Activated CD4-positive, alpha-beta T cell treated with anti-CD3 and anti-CD28 coated beads, Interleukin-2, amount 50 U/mL, for 4 hours (primary cell): ENCODE results near the gene PAQR5.
"Not testable (repeated sequence)": the region's sequence is repeated elsewhere in the genome, so short reads cannot be mapped to it uniquely, and the experiment has no call there.

ENCODE experiments used
- DNase-seq, 2 experiments: peaks; one replicate each; pipeline ENCODE4 v3.0.0-alpha.2; 2020

Gene PAQR5

DNA sequence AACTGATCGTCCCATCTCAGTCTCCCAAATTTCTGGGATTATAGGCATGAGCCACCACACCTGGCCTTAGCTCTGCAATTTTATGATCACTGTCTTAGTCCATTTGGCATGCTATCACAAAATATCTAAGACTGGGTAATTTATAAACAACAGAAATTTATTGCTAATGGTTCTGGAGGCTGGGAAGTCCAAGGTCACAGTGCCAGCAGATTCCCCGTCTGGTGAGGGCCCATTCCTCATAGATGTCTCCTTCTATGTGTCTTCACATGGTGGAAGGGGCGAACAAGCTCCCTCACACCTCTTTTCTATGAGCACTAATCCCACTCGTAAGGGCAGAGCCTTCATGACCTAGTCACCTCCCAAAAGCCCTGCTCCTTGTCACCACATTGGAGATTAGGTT lies 60.1 kb downstream of the PAQR5 start:
- DNase-seq, result no peak

DNA sequence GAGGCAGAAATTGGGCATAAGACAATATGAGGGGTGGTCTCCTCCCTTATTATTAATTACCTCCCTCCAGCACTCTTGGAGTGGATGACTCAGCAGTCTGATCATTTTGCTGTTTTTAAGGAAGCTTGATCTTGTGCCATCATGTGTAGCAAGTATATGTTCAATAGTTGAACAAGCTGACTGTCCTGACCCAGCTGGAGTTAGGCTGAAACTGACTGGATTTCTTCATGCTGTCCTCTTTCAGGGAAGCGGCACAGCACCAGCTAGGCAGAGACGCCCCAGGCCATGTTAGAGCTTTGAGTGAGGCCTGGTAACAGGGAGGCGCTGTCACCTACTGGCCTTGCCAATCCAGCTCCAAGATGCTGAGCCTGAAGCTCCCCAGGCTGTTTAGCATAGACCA lies 61.0 kb downstream of the PAQR5 start:
- no peak for DNase-seq

DNA sequence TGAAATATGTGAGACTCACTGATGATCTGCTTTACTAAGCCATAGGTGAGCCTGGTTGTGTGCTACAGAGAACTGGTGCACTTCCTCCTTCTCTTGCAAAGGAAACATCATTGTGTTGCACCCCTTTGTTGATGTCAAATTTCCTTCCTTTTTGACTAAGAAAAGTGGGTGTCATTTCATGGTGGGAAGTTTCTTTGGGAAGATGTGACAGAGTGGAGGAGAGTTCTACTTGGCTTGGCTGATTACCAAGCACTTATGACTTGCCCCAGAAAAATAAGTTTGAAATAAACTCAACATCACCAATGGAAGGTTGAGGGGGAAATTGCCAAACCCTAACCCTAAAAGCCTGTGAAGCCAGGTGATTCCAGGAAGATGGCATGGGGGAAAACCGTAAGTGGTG lies 61.9 kb downstream of the PAQR5 start:
- DNase-seq, result no peak

DNA sequence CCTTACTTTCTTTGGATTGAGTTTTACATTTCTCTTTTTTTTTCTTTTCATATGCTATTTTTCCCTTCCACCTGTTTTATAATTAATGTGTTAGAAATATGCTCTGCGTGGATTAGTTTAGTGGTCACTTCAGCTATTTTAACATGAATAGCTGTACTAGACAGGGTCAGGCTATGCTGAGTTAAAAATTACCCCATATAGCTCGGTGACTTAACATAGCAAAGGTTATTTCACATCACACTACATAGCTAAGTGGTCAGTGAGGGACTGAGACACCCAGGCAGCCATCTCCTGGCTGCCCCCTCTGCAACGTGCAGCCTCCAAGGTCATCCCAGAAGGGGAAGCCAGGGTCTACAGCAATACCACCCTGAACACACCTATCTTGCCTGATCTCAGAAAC lies 68.5 kb downstream of the PAQR5 start:
- DNase-seq, result no peak

DNA sequence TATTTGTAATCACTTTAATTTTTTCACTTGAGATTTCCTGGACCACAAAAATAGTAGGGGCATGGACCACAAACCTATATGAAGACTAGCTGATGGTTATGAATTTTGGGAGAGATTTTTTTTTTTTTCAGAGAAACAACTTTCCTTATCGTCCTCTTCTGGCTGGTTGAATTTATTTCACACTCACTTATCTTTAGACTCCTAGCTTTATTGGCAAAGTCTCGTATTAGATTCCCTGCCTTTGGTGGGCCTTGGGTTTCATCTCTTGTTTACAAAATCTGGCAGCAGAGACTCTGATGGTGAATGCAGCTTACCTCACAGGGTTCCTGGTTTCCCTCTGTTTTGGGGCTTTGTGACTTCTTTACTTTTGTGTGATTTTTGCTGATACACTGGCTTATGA lies 70.9 kb downstream of the PAQR5 start:
- DNase-seq, result no peak

DNA sequence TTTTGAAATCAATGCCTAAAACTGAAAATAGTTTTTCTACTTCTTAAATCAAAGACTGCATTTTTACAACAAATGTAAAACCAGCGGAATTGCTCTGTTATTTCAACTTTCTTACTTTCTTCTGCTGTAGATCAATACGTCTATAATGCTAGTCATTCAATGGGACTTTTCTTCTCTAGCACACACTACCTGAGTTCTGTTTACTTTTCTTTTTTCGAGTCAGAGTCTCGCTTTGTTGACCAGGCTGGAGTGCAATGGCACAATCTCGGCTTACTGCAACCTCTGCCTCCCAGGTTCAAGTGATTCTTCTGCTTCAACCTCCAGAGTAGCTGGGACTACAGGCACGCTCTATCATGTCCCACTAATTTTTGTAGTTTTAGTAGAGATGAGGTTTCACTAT lies 74.7 kb downstream of the PAQR5 start:
- DNase-seq, result no peak

DNA sequence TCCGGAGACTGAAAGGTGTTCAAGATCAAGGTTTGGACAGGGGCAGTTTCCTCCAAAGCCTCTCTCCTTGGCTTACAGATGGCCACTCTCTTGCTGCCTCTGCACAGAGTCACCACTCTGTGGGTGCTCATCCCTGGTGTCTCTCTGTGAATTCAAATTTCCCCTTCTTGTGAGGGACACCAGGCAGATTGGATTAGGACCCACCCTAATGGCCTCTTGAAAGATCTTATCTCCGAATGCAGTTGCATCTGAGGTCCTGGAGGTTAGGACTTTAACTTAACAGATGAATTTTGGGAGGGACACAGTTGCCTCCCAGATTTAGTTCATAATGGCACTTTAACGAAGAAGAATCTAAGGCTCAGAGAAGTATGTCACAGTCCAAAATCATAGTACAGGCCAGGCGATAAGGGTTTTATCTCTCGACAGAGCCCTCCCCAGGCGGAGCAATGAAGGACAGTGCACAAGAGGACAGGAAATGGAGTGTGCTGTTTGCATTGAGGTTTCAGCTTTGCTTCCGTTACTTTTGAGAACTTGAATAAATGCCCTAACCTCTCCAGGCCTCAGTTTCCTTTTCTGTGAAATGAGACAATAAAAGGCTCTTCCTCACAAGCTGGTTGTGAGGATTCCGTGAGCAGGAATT lies 76.6 kb downstream of the PAQR5 start:
- DNase-seq, result no peak

DNA sequence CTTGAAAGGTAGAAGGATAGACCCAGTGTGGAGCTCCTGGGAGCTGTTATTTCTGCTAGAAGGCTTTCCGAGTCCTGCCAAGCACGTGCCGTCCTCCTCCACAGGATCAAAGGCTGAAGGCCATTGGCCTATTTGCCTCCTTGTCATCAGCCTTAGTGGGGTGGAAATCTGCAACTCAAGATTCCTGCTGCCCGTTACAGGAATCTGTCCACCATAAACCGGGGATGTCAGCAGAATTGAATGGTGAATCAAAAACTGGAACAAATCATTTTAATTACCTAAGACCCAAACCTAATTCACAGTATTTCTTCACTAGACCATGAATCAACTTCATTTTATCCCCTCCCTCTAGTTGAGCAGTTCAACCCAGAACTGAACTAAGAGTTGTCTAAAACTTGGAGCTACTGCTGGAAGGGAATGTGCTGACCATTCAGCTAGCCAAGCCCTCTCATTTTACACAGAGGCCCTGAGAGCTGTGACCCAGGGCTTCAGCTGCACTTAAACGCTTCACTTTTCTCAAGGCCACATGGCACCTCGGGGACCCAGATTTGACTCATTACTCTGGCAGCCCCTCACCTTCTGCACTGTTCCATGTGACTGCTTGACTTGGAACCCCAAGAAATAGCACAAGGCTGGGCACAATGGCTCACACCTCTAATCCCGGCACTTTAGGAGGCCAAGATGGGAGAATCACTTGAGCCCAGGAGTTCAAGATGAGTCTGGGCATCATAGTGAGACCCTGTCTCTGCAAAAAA lies 78.7 kb downstream of the PAQR5 start:
- no peak for DNase-seq

DNA sequence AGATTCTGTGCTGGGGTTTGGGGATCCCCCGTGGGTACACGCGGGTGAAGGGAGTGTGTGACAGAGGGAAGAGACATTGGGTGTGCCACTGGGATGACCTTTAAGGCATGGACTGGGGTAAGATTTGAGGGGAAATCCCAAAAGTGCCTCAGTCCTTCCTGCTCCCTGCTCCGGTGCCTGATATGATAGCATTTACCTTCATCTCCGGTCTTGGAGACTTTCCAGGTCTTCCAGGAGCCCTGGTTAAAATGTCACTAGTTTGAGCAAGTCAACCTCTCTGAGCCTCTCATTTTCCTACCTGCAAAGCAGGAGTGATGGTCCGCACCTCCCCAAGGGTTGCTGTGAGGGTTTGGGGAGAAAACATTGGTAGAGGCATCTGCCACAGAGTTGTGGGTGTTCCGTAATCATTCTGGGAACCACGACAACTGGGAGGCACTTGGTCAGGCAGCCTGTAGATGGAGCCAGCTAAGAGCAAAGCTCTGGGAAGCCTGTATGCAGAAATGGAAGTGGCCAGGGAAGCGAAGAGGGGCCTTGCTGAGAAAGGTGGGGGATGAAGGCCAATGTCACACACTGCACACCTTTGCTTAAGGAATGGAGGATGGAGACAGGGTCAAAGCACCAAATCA lies 81.5 kb downstream of the PAQR5 start:
- DNase-seq, result no peak

DNA sequence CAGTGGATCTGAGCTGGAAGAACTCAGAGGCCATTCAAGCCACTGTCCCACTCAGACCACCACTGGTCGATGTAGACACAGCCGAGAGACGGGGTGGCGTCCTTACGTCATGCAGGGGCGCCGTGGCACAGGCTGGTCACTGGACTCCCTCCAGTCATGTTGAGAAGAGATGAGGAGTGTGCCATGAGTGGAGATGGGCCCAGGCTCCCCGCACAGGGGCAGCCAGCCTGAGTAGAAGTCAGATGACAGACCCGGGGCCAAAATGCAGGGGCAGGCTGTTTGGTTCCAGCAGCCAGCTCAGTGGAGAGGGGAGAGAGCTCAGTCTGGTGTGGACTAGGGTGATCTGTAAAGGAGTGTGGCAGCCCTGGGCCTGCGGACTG lies 82.0 kb downstream of the PAQR5 start:
- no peak for DNase-seq

DNA sequence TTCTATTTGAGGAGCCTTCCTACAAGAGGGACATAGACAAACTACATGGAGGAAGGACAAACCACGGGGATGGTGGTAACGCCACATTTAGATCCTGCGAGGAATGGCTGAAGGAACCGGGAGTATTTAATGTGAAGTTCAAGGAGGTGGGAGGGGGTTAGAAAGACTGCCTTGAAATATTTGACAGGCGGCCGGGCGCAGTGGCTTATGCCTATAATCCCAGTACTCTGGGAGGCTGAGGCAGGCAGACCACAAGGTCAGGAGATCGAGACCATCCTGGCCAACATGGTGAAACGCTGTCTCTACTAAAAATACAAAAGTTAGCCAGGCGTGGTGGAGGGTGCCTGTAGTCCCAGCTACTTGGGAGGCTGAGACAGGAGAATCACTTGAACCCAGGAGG lies 83.5 kb downstream of the PAQR5 start:
- not testable (repeated sequence) for DNase-seq

DNA sequence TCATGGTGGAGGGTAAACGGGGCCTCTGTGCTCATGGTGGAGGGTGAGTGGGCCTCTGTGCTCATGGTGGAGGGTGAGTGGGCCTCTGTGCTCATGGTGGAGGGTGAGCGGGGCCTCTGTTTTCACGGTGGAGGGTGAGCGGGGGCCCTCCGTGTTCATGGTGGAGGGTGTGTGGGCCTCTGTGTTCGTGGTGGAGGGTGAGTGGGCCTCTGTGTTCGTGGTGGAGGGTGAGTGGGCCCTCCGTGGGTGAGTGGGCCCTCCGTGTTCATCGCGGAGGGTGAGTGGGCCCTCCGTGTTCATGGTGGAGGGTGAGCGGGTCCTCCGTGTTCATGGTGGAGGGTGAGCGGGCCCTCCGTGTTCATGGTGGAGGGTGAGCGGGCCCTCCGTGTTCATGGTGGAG lies 85.4 kb downstream of the PAQR5 start:
- DNase-seq, result not testable (repeated sequence)

DNA sequence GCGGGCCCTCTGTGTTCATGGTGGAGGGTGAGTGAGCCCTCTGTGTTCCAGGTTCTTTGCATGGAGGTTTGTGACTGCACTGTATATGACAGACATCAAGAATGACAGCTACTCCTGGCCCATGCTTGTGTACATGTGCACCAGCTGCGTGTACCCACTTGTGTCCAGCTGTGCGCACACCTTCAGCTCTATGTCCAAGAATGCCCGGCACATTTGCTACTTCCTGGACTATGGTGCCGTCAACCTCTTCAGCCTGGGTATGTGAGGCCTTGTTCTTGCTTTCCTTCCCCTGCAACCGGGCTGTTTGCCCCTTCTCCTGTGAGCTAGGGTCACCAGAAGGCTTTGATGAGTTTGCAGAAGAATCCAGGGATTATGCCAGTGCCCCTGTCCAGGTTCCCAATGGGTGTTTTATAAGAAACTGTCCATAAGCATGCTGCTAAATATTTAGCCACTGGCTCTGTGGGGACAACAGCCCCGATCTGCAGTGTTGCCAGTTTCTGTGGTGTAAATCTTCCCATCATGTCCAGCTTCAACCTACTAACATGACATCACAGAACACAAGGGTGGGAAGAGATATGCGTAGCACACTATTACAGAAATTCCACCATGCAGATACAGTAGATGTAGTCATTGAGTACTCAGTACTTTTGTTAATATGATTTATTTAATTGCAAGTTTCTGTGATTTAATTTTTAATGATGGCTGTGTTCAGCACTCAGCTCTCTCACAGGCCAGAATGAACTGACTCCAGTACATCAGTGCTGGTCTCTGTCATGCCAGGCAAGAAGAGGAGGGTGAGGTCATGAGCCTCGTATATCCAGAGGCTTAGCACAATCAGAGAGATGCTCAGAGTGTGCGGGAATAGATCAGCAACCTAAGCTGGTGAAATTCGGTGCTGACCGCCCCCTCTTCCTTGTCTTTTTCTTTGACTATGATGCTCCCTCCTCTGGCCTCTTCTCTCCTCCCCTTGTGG lies 86.2 kb downstream of the PAQR5 start:
- no peak for DNase-seq

DNA sequence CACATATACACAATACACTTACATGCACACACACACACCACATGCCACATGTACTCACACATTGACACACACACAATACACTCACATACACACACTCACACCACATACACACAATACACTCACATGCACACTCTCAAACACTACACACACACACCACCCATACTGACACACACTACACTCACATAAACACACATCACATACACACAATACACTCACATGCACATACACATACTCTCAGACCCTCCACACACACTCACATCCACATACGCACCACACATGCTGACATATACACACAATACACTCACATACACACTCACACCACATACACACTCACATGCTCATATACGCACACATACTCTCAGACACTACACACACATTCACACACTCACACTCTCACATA lies 87.1 kb downstream of the PAQR5 start:
- no peak for DNase-seq

DNA sequence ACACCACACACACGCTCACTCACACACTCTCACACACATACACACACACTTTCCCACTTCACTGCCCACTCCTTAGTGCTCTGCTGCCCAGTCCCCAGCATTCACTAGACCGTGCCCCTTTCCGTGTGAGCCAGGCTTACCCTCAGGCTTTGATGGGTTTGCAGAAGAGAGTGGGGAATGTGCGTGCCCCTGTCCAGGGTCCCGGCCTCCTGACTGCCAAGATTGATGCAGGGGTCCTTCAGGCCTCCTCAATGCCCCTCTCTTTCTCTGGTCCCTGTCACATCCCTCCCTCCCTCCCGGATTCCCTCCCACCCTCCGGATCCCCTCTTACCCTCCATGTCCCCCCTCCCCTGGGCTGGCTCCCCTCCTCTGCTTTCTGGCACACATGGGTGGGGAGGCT lies 87.6 kb downstream of the PAQR5 start:
- no peak for DNase-seq

DNA sequence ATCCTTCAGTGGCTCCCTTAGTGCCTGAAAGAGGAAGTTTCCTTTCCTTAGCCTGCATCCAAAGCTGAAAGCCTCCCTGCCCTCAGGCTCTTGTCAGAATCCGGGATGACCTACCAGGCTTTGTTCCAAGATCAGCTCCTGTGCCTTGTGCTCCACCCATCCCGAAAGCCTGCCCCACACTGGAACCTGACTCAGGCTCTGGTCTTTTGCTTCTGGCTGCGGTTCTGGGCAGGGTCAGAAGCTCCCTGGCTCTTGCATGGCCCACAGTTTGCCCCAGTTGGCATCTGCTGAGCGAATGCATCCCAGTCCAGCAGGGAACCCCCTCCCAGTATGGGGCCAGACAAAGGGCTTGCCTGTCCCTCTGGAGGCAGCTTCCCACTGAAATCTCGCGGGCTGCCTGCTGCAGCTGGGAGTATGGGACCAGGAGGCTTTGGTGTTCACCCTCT lies 89.6 kb downstream of the PAQR5 start:
- no peak for DNase-seq

DNA sequence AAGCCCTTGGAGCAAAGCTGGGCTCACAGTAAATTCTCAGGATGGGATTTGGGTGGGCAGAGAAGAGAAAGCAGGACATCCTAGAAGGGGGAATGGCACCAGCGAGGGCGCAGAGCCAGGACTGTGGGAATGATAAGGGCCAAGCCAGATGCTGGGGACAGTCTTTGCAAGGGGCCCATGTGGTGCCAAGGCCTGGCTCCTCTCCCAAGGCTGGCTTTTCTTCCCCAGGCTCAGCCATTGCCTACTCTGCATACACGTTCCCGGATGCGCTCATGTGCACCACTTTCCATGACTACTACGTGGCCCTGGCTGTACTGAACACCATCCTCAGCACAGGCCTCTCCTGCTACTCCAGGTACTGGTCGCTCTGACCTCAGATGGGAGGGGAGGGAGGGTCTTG lies 90.7 kb downstream of the PAQR5 start:
- DNase-seq, result no peak

DNA sequence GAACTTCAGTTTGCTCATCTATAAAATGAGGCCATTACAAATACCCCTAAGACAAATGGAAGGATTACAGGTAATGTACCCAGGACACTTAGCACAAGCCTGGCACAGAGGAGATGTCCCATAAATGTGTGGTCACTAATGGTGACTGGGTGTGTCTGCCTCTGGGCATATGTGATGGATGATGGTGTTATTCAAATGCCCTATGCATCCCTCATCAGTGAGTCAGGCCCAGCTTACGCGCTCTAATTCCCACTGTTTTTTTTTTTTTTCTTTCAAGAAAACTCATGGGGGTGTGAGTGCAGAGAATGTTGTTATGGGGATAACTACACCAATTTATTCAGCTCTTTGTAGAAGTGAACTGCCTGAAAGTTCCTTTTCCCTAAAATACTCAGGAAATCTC lies 91.9 kb downstream of the PAQR5 start:
- DNase-seq, result no peak

DNA sequence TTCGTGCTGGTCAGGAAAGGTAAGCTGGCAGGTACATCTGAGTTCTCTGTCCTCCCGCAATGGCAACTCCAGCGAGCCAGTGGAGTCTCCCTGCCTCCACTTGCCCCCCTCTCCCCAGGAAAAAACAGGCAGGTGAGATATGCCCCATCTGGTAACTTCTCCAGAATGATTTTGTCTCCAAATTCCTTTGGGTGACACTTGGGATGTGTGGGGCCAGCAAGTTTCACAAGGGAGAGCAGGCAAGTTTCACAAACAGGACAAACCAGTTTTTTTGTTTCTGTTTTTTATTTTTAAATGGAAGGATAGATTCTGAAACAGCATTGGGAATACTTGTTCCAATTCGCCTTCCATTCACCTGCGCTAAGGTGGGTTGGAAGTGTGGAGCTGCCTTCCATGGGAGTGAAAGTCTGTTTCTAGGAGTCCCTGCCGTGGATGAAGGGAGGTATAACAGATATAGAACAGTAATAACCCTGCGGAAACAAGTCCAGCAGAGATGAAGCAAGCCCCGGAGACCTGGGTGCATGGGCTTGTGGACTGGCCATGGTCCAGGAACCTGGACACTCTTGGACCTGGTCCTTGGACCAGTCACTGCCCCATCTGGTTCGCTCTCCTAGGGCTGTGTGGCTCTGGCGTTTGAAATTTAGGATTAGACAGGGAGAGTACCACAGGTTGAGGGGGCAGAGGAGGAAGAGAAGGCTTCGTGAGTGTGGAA lies 92.5 kb downstream of the PAQR5 start:
- no peak for DNase-seq

DNA sequence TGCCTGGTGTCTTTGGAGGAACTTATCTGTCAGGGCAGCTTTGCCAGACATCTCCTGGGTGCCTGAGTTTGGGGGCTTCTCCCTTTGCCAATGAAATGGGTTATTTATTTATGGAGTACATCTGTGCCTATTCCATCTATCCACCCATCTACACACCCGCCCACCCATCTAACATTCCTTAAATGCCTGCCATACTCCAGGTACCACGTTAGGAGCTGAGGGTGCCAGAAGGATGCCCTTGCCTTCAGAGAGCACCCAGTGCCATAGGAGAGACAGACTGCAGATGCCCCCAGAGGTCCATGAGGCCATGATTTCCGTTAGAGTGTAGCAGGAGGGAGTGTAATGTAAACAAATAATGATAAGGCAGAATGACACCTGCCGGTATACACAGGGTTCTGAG lies 93.6 kb downstream of the PAQR5 start:
- no peak for DNase-seq

DNA sequence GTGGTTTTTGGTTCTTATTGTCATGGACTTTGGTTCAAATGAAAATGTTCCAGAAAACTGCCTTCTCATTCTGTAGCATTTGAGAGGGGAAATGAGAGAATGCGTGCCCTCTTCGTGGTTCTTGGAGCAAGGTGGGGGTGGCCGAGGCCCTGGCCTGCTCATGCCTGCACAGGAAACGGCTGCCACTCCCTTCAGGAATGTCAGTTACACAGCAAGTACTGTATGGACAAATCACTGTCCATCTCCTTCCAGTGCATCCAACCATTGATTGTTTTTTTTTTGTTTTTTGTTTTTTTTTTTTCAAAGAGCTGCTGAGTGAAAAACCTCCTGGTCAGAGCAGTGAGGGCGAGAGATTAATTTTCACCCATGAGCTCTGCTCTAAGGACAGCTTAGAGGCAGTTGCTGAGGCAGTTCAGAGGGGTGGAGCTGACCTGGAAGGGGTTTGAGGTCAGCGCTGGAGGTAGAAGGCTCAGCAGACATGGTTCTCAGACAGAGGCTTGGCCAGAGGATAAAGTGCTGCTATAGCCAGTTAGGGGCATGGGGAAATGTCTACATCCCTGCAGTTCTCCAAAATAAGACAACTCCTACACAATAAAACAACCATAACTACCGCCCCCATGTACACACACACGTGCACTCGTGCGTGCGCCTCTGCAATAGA lies 95.2 kb downstream of the PAQR5 start:
- no peak for DNase-seq
